Suprapubic skin (tissue), 4 donors: ENCODE results near the gene TAF3.

ENCODE experiments used
- CTCF ChIP-seq, 2 donors: fragments of 200-600 bp in 1 of 2; fragments of 450-650 bp in 1 of 2; sonication (generic) in 1 of 2; IDR thresholded peaks; one replicate each; pipeline ENCODE4 v1.5.1; 2016 to 2019; ENCODE audit warnings: antibody characterized with exemption in 2 of 2, mild to moderate bottlenecking in 1 of 2, moderate library complexity in 1 of 2
- EP300 ChIP-seq: sonication (generic); formaldehyde crosslinking; IDR thresholded peaks from one replicate; pipeline ENCODE4 v1.6.1; 2017; ENCODE audit warnings: antibody characterized with exemption
- POLR2A ChIP-seq, 2 donors: fragments of 450-650 bp; IDR thresholded peaks; one replicate each; pipeline ENCODE4 v1.6.1; 2017; ENCODE audit warnings: antibody characterized with exemption in 2 of 2, mild to moderate bottlenecking in 2 of 2, moderate library complexity in 2 of 2
- POLR2AphosphoS5 ChIP-seq, 3 donors: sonication (generic); formaldehyde crosslinking; IDR thresholded peaks; one replicate each; pipeline ENCODE4 v1.6.1; 2017; ENCODE audit warnings: antibody characterized with exemption in 3 of 3

- TF ChIP-seq POLR2A (IDR thresholded peaks at IDR 0.05), result no peak
- TF ChIP-seq CTCF (IDR thresholded peaks at IDR 0.05), result no peak
- TF ChIP-seq EP300, result no peak
- TF ChIP-seq POLR2AphosphoS5 (IDR thresholded peaks at IDR 0.05), result no peak
Measured at GRCh38 chr10:7889947-7890542, 71.7 kb downstream of the TAF3 start.
